Keratinocyte (primary cell): ENCODE results near the gene PITPNC1. TPM values are rescaled to one million over a fixed set of nuclear protein-coding genes. Genes with fewer than 3 reads are reported as not detected.

Experiments used
- DNase-seq: peaks from one replicate; pipeline ENCODE4 v3.0.0-alpha.2; 2011; ENCODE audit warnings: low read depth, missing footprints, low spot score
- FAIRE-seq: peaks from 2 replicates; lab custom pipeline; 2011; peaks lifted over from hg19 to GRCh38; lab: Jason Lieb, UNC
- H2AFZ ChIP-seq: 2 replicates; pipeline ENCODE4 v1.6.0; 2012; ENCODE audit warnings: low read length, control low read depth, inconsistent platforms; ENCODE audit not compliant: control insufficient read depth
- H3K27ac ChIP-seq: 2 replicates; pipeline ENCODE4 v1.5.1; 2011; ENCODE audit warnings: low read length; ENCODE audit not compliant: control insufficient read depth, insufficient read depth
- H3K27me3 ChIP-seq: 3 replicates; pipeline ENCODE4 v1.6.0; 2011; ENCODE audit warnings: low read length; ENCODE audit not compliant: control insufficient read depth, insufficient read depth; ENCODE audit errors: extremely low read depth
- H3K36me3 ChIP-seq, 2 experiments: 2 replicates in 1 of 2; 3 replicates in 1 of 2; pipeline ENCODE4 v1.5.1; 2011; ENCODE audit warnings: low read length in 2 of 2, mild to moderate bottlenecking in 1 of 2; ENCODE audit not compliant: control insufficient read depth in 2 of 2, insufficient read depth in 2 of 2; ENCODE audit errors: extremely low read depth in 1 of 2
- H3K4me1 ChIP-seq: 3 replicates; pipeline ENCODE4 v1.5.1; 2011; ENCODE audit warnings: low read length; ENCODE audit not compliant: control insufficient read depth, insufficient read depth; ENCODE audit errors: extremely low read depth
- H3K4me2 ChIP-seq: 3 replicates; pipeline ENCODE4 v1.6.0; 2011; ENCODE audit warnings: low read depth, low read length; ENCODE audit not compliant: control insufficient read depth, insufficient read depth; ENCODE audit errors: extremely low read depth
- H3K4me3 ChIP-seq, 3 experiments: fragments of 200-600 bp in 1 of 3; sonication (generic) in 1 of 3; 2 replicates in 2 of 3; 3 replicates in 1 of 3; pipeline ENCODE4 v1.5.1; 2011 to 2016; ENCODE audit warnings: low read length in 3 of 3, mild to moderate bottlenecking in 3 of 3, control low read depth in 2 of 3, inconsistent platforms in 1 of 3, low read depth in 1 of 3, mixed read lengths in 1 of 3, mixed run types in 1 of 3, moderate library complexity in 1 of 3; ENCODE audit not compliant: control insufficient read depth in 2 of 3, insufficient read depth in 2 of 3; ENCODE audit errors: extremely low read depth in 1 of 3
- H3K79me2 ChIP-seq: 2 replicates; pipeline ENCODE4 v1.6.0; 2012; ENCODE audit warnings: low read length; ENCODE audit not compliant: control insufficient read depth, insufficient read depth
- H3K9ac ChIP-seq: 3 replicates; pipeline ENCODE4 v1.6.0; 2011; ENCODE audit warnings: low read length; ENCODE audit not compliant: control insufficient read depth, insufficient read depth; ENCODE audit errors: extremely low read depth
- H3K9me1 ChIP-seq: 3 replicates; pipeline ENCODE4 v1.6.0; 2011; ENCODE audit warnings: low read length; ENCODE audit not compliant: control insufficient read depth, insufficient read depth; ENCODE audit errors: extremely low read depth
- H3K9me3 ChIP-seq: 2 replicates; pipeline ENCODE4 v1.5.1; 2012; ENCODE audit warnings: low read depth, low read length; ENCODE audit not compliant: control insufficient read depth
- H4K20me1 ChIP-seq: 3 replicates; pipeline ENCODE4 v1.6.0; 2011; ENCODE audit warnings: low read length; ENCODE audit not compliant: control insufficient read depth, insufficient read depth; ENCODE audit errors: extremely low read depth
- EZH2 ChIP-seq: IDR thresholded peaks from one replicate; pipeline ENCODE4 v1.6.1; 2012; ENCODE audit warnings: inconsistent platforms, mild to moderate bottlenecking, low read length, moderate library complexity
- dilution Hi-C: fragments of 300-500 bp; cut with MboI; formaldehyde crosslinking; loops from one replicate; pipeline ENCODE4 v1.7.0; 2020; ENCODE audit warnings: low sequenced_read_pairs; ENCODE audit not compliant: extremely low pct_ligation_motif_present
- polyA plus RNA-seq, 5 experiments: library from polyadenylated mRNA; depleted of rRNA in 3 of 5; stranded (reverse) in 3 of 5; stranded (forward) in 1 of 5; unstranded in 1 of 5; fragments of >200 nt; gene quantifications; 1 replicate in 1 of 5; 2 replicates in 3 of 5; 3 replicates in 1 of 5; pipeline versions ENCODE4 v1.2.1 to v1.2.3, GENCODE V29; 2011 to 2012; ENCODE audit warnings: missing spikeins in 2 of 5, low read depth in 1 of 5, low replicate concordance in 1 of 5
- TF ChIP-seq, protein P1 (sequence below), 3 experiments: IDR thresholded peaks in 1 of 3; conservative IDR thresholded peaks in 1 of 3; optimal IDR thresholded peaks in 1 of 3; 2 replicates in 2 of 3; 3 replicates in 1 of 3; pipeline versions ENCODE3 to v1.5.1; 2011; ENCODE audit warnings: low read length in 3 of 3, mild to moderate bottlenecking in 3 of 3, moderate library complexity in 2 of 3, control low read depth in 1 of 3, inconsistent platforms in 1 of 3; ENCODE audit not compliant: insufficient read depth in 2 of 3; ENCODE audit errors: extremely low read depth in 1 of 3

PITPNC1 gene
- polyA plus RNA-seq, 1 donor (not counting 4 experiments of a cell fraction or from before 2014, with no cell fraction given), result 24.8 TPM

DNA sequence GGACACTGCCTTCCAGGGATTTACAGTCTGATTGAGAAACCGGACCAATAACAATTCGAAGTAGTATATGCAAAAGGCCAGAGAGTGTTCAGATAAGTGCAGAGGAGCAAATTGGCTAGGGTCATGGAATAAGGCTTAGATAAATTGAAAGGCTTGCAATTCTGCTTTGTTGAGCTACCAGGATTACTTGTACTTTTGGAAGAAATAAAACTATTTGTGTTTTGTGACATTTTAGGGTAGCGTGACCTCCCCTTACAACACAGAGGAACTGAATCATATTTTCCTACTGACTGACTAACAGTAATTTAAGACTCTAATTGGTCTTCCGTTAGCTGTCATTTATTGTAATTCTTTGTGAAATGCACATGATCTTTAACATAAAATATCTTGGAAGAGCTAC, 104.7 kb downstream of the PITPNC1 start:
- Histone ChIP-seq H2AFZ (no peak overlapping the region), H3K9me3 (no peaks in the 10 kb centered on the region), H3K4me1 (peaks cover 13% of the 10 kb centered on the region), H3K79me2 (peaks cover 7% of the 10 kb centered on the region), H4K20me1 (no peaks in the 10 kb centered on the region), H3K4me3 (no peak overlapping the region), H3K4me2 (no peak overlapping the region), H3K9ac (no peak overlapping the region), H3K27ac (no peak overlapping the region), H3K9me1 (no peaks in the 10 kb centered on the region), H3K27me3 (no peaks in the 10 kb centered on the region), H3K36me3 (no peaks in the 10 kb centered on the region)
- no peak for TF ChIP-seq EZH2
- TF ChIP-seq, protein P1, sequence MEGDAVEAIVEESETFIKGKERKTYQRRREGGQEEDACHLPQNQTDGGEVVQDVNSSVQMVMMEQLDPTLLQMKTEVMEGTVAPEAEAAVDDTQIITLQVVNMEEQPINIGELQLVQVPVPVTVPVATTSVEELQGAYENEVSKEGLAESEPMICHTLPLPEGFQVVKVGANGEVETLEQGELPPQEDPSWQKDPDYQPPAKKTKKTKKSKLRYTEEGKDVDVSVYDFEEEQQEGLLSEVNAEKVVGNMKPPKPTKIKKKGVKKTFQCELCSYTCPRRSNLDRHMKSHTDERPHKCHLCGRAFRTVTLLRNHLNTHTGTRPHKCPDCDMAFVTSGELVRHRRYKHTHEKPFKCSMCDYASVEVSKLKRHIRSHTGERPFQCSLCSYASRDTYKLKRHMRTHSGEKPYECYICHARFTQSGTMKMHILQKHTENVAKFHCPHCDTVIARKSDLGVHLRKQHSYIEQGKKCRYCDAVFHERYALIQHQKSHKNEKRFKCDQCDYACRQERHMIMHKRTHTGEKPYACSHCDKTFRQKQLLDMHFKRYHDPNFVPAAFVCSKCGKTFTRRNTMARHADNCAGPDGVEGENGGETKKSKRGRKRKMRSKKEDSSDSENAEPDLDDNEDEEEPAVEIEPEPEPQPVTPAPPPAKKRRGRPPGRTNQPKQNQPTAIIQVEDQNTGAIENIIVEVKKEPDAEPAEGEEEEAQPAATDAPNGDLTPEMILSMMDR (optimal IDR thresholded peaks at IDR 0.05 in 1 of 3, IDR thresholded peaks at IDR 0.05 in 1 of 3, conservative IDR thresholded peaks at IDR 0.05 in 1 of 3; ENCODE audit: extremely low read depth in 1 of 3, insufficient read depth in 2 of 3, low read length in 3 of 3), result no peak
- dilution Hi-C loops, result no loop called here
- no peak for FAIRE-seq
- DNase-seq, result no peak

DNA sequence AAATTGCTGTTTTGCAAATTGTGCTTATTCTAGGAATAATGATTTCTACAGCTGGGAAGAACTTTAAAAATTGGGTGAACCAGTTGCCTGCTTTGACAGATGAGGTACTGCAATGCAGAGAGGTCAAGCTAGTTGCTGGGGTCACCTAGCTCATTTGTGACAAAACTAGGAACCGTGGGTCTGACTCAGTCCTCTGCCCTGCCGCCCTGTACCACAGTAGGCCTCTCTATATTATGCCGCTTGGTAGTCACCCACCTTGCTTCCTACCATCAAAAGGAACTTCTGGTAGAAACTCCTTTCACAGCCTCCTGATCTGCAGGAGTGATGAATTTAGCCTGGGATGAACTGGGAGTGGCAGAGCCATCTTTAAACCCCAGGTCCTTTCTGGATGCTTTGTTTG, 105.7 kb downstream of the PITPNC1 start:
- TF ChIP-seq, protein P1 (optimal IDR thresholded peaks at IDR 0.05 in 1 of 3, IDR thresholded peaks at IDR 0.05 in 1 of 3, conservative IDR thresholded peaks at IDR 0.05 in 1 of 3; ENCODE audit: extremely low read depth in 1 of 3, insufficient read depth in 2 of 3, low read length in 3 of 3), result no peak
- no peak for TF ChIP-seq EZH2
- Histone ChIP-seq H3K27me3 (no peaks in the 10 kb centered on the region), H3K9ac (no peak overlapping the region), H2AFZ (no peak overlapping the region), H3K4me3 (no peak overlapping the region), H3K27ac (no peak overlapping the region), H3K9me1 (no peaks in the 10 kb centered on the region), H3K79me2 (peaks cover 5% of the 10 kb centered on the region), H3K36me3 (no peaks in the 10 kb centered on the region), H4K20me1 (no peaks in the 10 kb centered on the region), H3K4me2 (no peak overlapping the region), H3K9me3 (no peaks in the 10 kb centered on the region), H3K4me1 (peaks cover 11% of the 10 kb centered on the region)
- FAIRE-seq (no peak), DNase-seq (no peak)
- dilution Hi-C loops, result no loop called here
